T-cell (primary cell): Measurements from ENCODE around the gene WNT2B. TPM values are rescaled to one million over a fixed set of nuclear protein-coding genes. Genes with fewer than 3 reads are reported as not detected.

Experiments
- ATAC-seq, 4 experiments: fragments of 200-7000 bp in 3 of 4; fragments of 150-1000 bp in 1 of 4; cut with Tn5 transposase; replicated peaks in 1 of 4; 1 replicate in 3 of 4; 2 replicates in 1 of 4; pipeline ENCODE4 v1.10.0; 2021; ENCODE audit warnings: moderate library complexity in 3 of 4, mild to moderate bottlenecking in 2 of 4, moderate number of reproducible peaks in 1 of 4
- CTCF ChIA-PET, 2 donors: fragments of 300-600 bp; sonication (Branson Sonifier 250); formaldehyde crosslinking; loops; one replicate each; lab custom pipeline; 2022; ENCODE audit warnings: antibody characterized with exemption in 2 of 2; lab: Charles Lee
- POLR2A ChIA-PET, 2 donors: fragments of 300-600 bp; sonication (Branson Sonifier 250); formaldehyde crosslinking; loops; one replicate each; lab custom pipeline; 2022; ENCODE audit warnings: antibody characterized with exemption in 2 of 2; lab: Charles Lee
- DNase-seq, 35 experiments: peaks; one replicate each; pipeline versions ENCODE4 v3.0.0 to v3.0.0-alpha.2; 2013 to 2023
- H3K27ac ChIP-seq: one replicate; pipeline ENCODE4 v1.5.1; 2013; ENCODE audit warnings: low read length
- H3K27me3 ChIP-seq, 2 experiments: replicated peaks in 1 of 2; 1 replicate in 1 of 2; 2 replicates in 1 of 2; pipeline versions ENCODE4 v1.6.1 to v1.7.0; 2013; ENCODE audit warnings: low read length in 1 of 2, mixed read lengths in 1 of 2; ENCODE audit not compliant: control insufficient read depth in 2 of 2, insufficient read depth in 2 of 2; ENCODE audit errors: extremely low read depth in 1 of 2
- H3K36me3 ChIP-seq, 2 donors: 1 replicate in 1 of 2; 2 replicates in 1 of 2; pipeline versions ENCODE4 v1.6.1 to v1.7.0; 2013; ENCODE audit warnings: low read length in 1 of 2; ENCODE audit not compliant: control insufficient read depth in 2 of 2, insufficient read depth in 1 of 2; ENCODE audit errors: extremely low read depth in 1 of 2
- H3K4me1 ChIP-seq, 2 experiments: 1 replicate in 1 of 2; 2 replicates in 1 of 2; pipeline versions ENCODE4 v1.6.1 to v1.7.0; 2013; ENCODE audit warnings: low read length in 2 of 2, mixed read lengths in 1 of 2; ENCODE audit not compliant: insufficient read depth in 2 of 2, control insufficient read depth in 1 of 2; ENCODE audit errors: extremely low read depth in 1 of 2
- H3K4me3 ChIP-seq, 2 donors: 1 replicate in 1 of 2; 2 replicates in 1 of 2; pipeline versions ENCODE4 v1.5.1 to v1.7.0; 2013; ENCODE audit warnings: mild to moderate bottlenecking in 2 of 2, low read length in 1 of 2, moderate library complexity in 1 of 2; ENCODE audit not compliant: control insufficient read depth in 1 of 2; ENCODE audit errors: extremely low read depth in 1 of 2
- H3K9me3 ChIP-seq: 2 replicates; pipeline ENCODE4 v1.7.0; 2013
- H3K27ac Mint-ChIP-seq, 2 donors: one replicate each; pipeline ENCODE4 v1.8.0; 2020 to 2021; ENCODE audit warnings: mild to moderate bottlenecking in 2 of 2, mixed read lengths in 2 of 2
- H3K27me3 Mint-ChIP-seq, 2 donors: one replicate each; pipeline ENCODE4 v1.8.0; 2021 to 2022; ENCODE audit warnings: mixed read lengths in 2 of 2
- H3K36me3 Mint-ChIP-seq: one replicate; pipeline ENCODE4 v1.8.0; 2021; ENCODE audit warnings: mixed read lengths
- H3K4me1 Mint-ChIP-seq, 3 donors: one replicate each; pipeline ENCODE4 v1.8.0; 2020 to 2022; ENCODE audit warnings: mixed read lengths in 3 of 3, mild to moderate bottlenecking in 1 of 3
- H3K4me3 Mint-ChIP-seq, 3 donors: one replicate each; pipeline ENCODE4 v1.8.0; 2020 to 2022; ENCODE audit warnings: mild to moderate bottlenecking in 3 of 3, mixed read lengths in 3 of 3, moderate library complexity in 3 of 3
- H3K9me3 Mint-ChIP-seq, 3 donors: one replicate each; pipeline ENCODE4 v1.8.0; 2020 to 2022; ENCODE audit warnings: mixed read lengths in 3 of 3
- WGBS: methylation state at CpG from one replicate; pipeline ENCODE4 v1.1.5; 2013; ENCODE audit warnings: missing lambda C conversion rate; ENCODE audit not compliant: insufficient coverage; 5-methylcytosine and 5-hydroxymethylcytosine counted together
- total RNA-seq, 35 experiments: library from RNA in 6 of 35; stranded (reverse) in 6 of 35; fragments of 120-200 nt in 1 of 35; gene quantifications; one replicate each; pipeline versions ENCODE4 v1.2.1 to v1.2.4 and lab custom pipeline; 2013 to 2026

WNT2B gene
- total RNA-seq, 5 donors from 2014 or later (not counting 1 experiment from before 2014, with no cell fraction given), result 0.23 to 0.86 (median 0.47) TPM

DNA sequence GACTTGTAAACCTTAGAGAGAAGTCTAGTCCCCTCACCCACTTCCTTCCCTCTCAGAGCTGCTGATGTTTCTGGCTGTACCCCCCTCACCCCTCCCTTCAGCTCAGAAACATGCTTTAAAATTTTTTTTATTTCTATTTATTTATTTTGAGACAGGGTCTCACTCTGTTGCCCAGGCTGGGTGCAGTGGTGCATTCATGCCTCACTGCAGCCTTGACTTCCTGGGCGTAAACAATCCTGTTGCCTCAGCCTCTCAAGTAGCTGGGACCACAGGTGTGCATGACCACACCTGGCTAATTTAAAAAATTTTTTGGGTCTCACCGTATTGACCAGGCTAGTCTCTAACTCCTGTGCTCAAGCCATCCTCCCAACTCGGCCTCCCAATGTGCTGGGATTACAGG, 2.9 kb upstream of the WNT2B start:
- DNase-seq, result no peak
- ChIA-PET CTCF (no interaction called here), POLR2A (no interaction called here)
- peaks cover 5 to 36% of the 10 kb centered on the region in 2 experiments for H3K4me1 ChIP-seq
- Mint-ChIP-seq H3K4me3 (no peak overlapping the region), H3K4me1 (peaks cover 0 to 23% (median 17%) of the 10 kb centered on the region in 3 donors), H3K27ac (no peak overlapping the region), H3K36me3 (no peaks in the 10 kb centered on the region), H3K9me3 (no peaks in the 10 kb centered on the region), H3K27me3 (peaks cover 43% of the 10 kb centered on the region in 2 donors)
- peaks cover 16 to 79% of the 10 kb centered on the region in 2 experiments for H3K27me3 ChIP-seq
- 83% methylated on average over 3 of the region's 3 CpGs for WGBS
- H3K9me3 ChIP-seq, result no peaks in the 10 kb centered on the region
- H3K36me3 ChIP-seq, result no peaks in the 10 kb centered on the region
- no peak overlapping the region for H3K4me3 ChIP-seq
- ATAC-seq, result no peak
- H3K27ac ChIP-seq, result no peak overlapping the region

DNA sequence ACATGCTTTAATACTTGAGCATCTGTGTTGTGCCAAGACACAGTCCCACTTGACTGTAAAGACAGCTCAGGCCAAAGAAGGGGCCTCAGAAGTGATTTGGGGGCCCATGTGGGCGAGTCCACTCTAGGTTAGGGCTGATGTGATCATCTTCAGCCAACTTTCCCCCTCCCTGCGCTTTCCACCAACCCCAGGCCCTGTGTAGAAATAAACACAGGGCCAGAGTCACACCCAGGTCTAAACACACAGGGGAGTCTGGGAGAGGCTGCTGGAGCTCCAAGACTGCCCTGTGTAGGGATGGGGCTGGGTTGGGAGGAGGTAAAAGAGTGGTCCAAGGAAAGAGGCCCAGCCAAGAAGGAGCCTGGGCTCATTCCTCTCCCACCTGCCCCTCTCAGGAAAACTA, 2.5 kb upstream of the WNT2B start:
- Mint-ChIP-seq H3K36me3 (no peaks in the 10 kb centered on the region), H3K4me1 (peaks cover 0 to 23% (median 17%) of the 10 kb centered on the region in 3 donors), H3K27ac (no peak overlapping the region), H3K4me3 (no peak overlapping the region), H3K27me3 (peaks cover 38 to 39% of the 10 kb centered on the region in 2 donors), H3K9me3 (no peaks in the 10 kb centered on the region)
- peaks cover 13 to 79% of the 10 kb centered on the region in 2 experiments for H3K27me3 ChIP-seq
- ATAC-seq, result no peak
- H3K9me3 ChIP-seq, result no peaks in the 10 kb centered on the region
- H3K4me3 ChIP-seq, result no peak overlapping the region
- POLR2A ChIA-PET, result no interaction called here
- peaks cover 5 to 36% of the 10 kb centered on the region in 2 experiments for H3K4me1 ChIP-seq
- WGBS, result no CpG with 5 or more reads among the region's 2 CpGs
- CTCF ChIA-PET, result no interaction called here
- H3K27ac ChIP-seq, result no peak overlapping the region
- no peak for DNase-seq
- no peaks in the 10 kb centered on the region for H3K36me3 ChIP-seq

DNA sequence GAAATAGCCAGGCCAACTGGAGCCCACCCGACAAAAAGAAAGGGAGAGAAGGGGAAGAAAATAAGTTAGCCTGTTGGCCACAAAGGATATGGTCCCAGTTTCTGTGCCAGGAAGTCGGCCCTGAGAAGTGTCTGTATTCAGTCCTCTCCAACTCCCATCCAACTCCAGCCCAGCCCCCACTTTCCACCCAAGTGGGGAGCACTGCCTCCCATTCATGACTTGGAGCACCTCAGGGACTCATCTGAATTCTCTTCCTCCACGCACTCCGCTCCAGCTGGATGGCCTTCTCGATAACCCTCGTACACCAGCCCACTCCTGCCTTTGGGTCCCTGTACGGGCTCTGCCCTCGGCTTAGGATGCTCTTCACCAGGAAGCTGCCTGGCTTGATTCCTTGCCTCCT, 2.0 kb upstream of the WNT2B start:
- Mint-ChIP-seq H3K27ac (no peak overlapping the region), H3K36me3 (no peaks in the 10 kb centered on the region), H3K4me1 (peaks cover 0 to 21% (median 12%) of the 10 kb centered on the region in 3 donors), H3K4me3 (peak overlapping the region; percentile 57 to 80 (median 76)), H3K27me3 (peaks cover 35 to 36% of the 10 kb centered on the region in 2 donors), H3K9me3 (no peaks in the 10 kb centered on the region)
- Histone ChIP-seq H3K9me3 (no peaks in the 10 kb centered on the region), H3K36me3 (no peaks in the 10 kb centered on the region), H3K27me3 (peaks cover 13 to 76% of the 10 kb centered on the region in 2 experiments), H3K4me1 (peaks cover 5 to 33% of the 10 kb centered on the region in 2 experiments), H3K4me3 (no peak overlapping the region), H3K27ac (no peak overlapping the region)
- WGBS, result 96% methylated on average over 6 of the region's 8 CpGs
- DNase-seq (no peak), ATAC-seq (no peak)
- POLR2A ChIA-PET, result no interaction called here
- CTCF ChIA-PET, result no interaction called here

DNA sequence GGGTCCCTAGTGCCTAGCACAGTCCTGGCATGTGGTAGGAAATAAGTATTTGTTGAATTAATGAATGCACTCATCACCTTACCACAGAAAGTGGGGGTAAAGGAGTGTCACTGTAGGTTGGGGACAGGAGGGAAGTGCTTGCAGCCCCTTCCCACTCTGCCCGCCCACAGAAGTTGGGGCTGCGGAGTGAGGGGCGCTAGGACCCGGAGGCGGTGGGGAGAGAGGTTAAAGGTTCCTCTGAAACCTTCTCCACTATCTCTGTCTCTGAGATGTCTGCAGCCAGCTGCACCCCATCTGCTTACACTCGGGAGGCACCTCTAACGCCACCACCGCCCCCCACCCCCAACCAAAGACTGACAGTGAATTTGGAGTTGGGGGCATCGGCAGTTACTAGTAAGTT, 1.4 kb upstream of the WNT2B start:
- Mint-ChIP-seq H3K27ac (no peak overlapping the region), H3K36me3 (no peaks in the 10 kb centered on the region), H3K9me3 (no peaks in the 10 kb centered on the region), H3K4me3 (peak overlapping the region; percentile 76 to 81 (median 80)), H3K27me3 (peaks cover 31 to 33% of the 10 kb centered on the region in 2 donors), H3K4me1 (peaks cover 0 to 18% (median 11%) of the 10 kb centered on the region in 3 donors)
- CTCF ChIA-PET, result no interaction called here
- no peak for ATAC-seq
- no peaks in the 10 kb centered on the region for H3K9me3 ChIP-seq
- H3K27me3 ChIP-seq, result peaks cover 13 to 70% of the 10 kb centered on the region in 2 experiments
- no CpG with 5 or more reads among the region's 9 CpGs for WGBS
- POLR2A ChIA-PET, result no interaction called here
- H3K4me3 ChIP-seq, result no peak overlapping the region
- no peaks in the 10 kb centered on the region for H3K36me3 ChIP-seq
- H3K27ac ChIP-seq, result no peak overlapping the region
- peaks cover 5 to 27% of the 10 kb centered on the region in 2 experiments for H3K4me1 ChIP-seq
- DNase-seq, result no peak

DNA sequence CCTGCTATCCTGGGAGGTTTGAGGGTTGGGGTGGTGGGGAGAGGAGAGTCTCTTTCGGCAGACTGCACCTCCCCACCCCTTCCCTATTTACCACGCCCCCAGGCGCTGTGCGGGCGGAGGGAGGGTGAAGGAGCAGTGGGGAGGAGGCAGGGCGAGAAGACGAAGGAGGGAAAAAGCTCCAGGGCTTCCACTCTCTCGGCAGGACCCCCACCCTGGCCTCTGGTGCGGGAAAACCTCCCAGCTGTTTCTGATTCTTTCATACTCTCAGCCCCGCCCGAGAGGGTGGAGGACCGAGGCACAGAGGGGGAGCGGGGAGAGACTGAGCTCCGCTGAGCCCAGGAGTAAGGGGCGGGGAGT, 866 bp upstream of the WNT2B start:
- ChIA-PET CTCF (no interaction called here), POLR2A (no interaction called here)
- Mint-ChIP-seq H3K4me3 (peak overlapping the region; percentile 76 to 81 (median 80)), H3K36me3 (no peaks in the 10 kb centered on the region), H3K4me1 (peaks cover 0 to 17% (median 10%) of the 10 kb centered on the region in 3 donors), H3K27ac (no peak overlapping the region), H3K9me3 (no peaks in the 10 kb centered on the region), H3K27me3 (peaks cover 26 to 27% of the 10 kb centered on the region in 2 donors)
- Histone ChIP-seq H3K9me3 (no peaks in the 10 kb centered on the region), H3K4me3 (peak overlapping the region; percentile 59 to 93), H3K36me3 (no peaks in the 10 kb centered on the region), H3K27ac (no peak overlapping the region), H3K27me3 (peaks cover 9 to 64% of the 10 kb centered on the region in 2 experiments), H3K4me1 (peaks cover 5 to 24% of the 10 kb centered on the region in 2 experiments)
- peak in 13 of 35 experiments; percentile 4 to 39 (median 23) for DNase-seq
- peak in 3 of 4 experiments; percentile 16 to 25 (median 21) for ATAC-seq
- 3% methylated on average over 4 of the region's 15 CpGs for WGBS

DNA sequence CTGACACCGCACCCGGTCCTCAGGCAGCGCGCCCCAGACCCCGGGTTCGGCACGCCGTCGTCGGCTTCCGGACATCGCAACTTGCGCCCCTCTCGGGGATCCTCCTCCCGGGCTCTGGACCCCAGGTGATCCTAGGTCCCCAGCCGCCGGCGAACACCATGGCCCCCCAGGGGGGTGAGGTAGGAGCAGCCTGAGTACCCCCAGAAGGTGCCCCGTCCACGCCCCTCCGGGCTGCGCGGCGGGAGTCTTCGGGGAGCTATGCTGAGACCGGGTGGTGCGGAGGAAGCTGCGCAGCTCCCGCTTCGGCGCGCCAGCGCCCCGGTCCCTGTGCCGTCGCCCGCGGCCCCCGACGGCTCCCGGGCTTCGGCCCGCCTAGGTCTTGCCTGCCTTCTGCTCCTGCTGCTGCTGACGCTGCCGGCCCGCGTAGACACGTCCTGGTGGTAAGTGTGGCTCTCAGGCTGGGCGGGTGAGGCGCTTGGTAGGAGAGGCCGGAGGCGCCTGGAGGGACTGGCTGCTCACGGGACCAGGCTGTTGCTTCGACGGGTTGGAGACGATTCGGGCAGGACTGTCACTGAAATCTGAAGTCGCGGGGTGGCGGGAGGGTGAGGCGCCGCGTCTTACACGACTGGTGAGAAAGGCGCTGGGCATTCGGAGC, 367 bp downstream of the WNT2B start:
- peak overlapping the region; percentile 59 to 93 for H3K4me3 ChIP-seq
- Mint-ChIP-seq H3K9me3 (no peaks in the 10 kb centered on the region), H3K27me3 (peaks cover 14 to 18% of the 10 kb centered on the region in 2 donors), H3K4me1 (peaks cover 0 to 17% (median 10%) of the 10 kb centered on the region in 3 donors), H3K27ac (no peak overlapping the region), H3K4me3 (peak overlapping the region; percentile 57 to 80 (median 59)), H3K36me3 (no peaks in the 10 kb centered on the region)
- no peak overlapping the region for H3K27ac ChIP-seq
- DNase-seq (peak in 19 of 35 experiments; percentile 3 to 42 (median 20)), ATAC-seq (peak; percentile 62 to 66 (median 64))
- H3K36me3 ChIP-seq, result no peaks in the 10 kb centered on the region
- H3K9me3 ChIP-seq, result no peaks in the 10 kb centered on the region
- ChIA-PET CTCF (interaction anchor here in 1 of 2 donors (0.5 to 1.1 kb wide), 2 partner anchors 32 to 165 kb away, joined by 3 read pairs; partner anchors contain the start of gene MOV10), POLR2A (no interaction called here)
- WGBS, result 11% methylated on average over 65 of the region's 66 CpGs
- peaks cover 5 to 24% of the 10 kb centered on the region in 2 experiments for H3K4me1 ChIP-seq
- peaks cover 3 to 59% of the 10 kb centered on the region in 2 experiments for H3K27me3 ChIP-seq
